A673 (cell line): ENCODE measurements around the gene CLK4. TPM values are rescaled to one million over a fixed set of nuclear protein-coding genes. Genes with fewer than 3 reads are reported as not detected.

Experiments
- BruUV-seq: library from RNA; stranded (reverse); fragments of 400-500 nt; replicated peaks from 2 replicates; lab custom pipeline; 2021; lab: Mats Ljungman, UMichigan
- CTCF ChIA-PET: fragments of 300-600 bp; sonication (Branson Sonifier 250); formaldehyde crosslinking; loops from one replicate; lab custom pipeline; 2022; ENCODE audit warnings: antibody characterized with exemption; lab: Charles Lee
- POLR2A ChIA-PET: fragments of 300-600 bp; sonication (Branson Sonifier 250); formaldehyde crosslinking; loops from one replicate; lab custom pipeline; 2022; ENCODE audit warnings: antibody characterized with exemption; ENCODE audit not compliant: low non-redundant PET; lab: Charles Lee
- DNase-seq: peaks from one replicate; pipeline ENCODE4 v3.0.0-alpha.2; 2015; ENCODE audit warnings: low spot score
- H3K27ac ChIP-seq: fragments of 200-600 bp; sonication (generic); 2 replicates; pipeline ENCODE4 v1.5.1; 2016; ENCODE audit warnings: mixed run types, low read depth, mild to moderate bottlenecking, mixed read lengths, antibody characterized with exemption, low read length; ENCODE audit not compliant: poor library complexity, severe bottlenecking
- H3K27me3 ChIP-seq: fragments of 200-600 bp; sonication (generic); replicated peaks from 2 replicates; pipeline ENCODE4 v1.6.1; 2017; ENCODE audit warnings: mixed run types, low read depth, mild to moderate bottlenecking, mixed read lengths, antibody characterized with exemption, low read length; ENCODE audit not compliant: insufficient read depth, poor library complexity
- H3K36me3 ChIP-seq: fragments of 200-600 bp; sonication (generic); 2 replicates; pipeline ENCODE4 v1.6.1; 2016; ENCODE audit warnings: mixed run types, mild to moderate bottlenecking, mixed read lengths, antibody characterized with exemption, low read length; ENCODE audit not compliant: insufficient read depth, poor library complexity, severe bottlenecking
- H3K4me1 ChIP-seq: fragments of 200-600 bp; sonication (generic); 2 replicates; pipeline ENCODE4 v1.6.1; 2017; ENCODE audit warnings: mixed run types, mild to moderate bottlenecking, mixed read lengths, antibody characterized with exemption, low read length; ENCODE audit not compliant: insufficient read depth, poor library complexity, severe bottlenecking
- H3K4me3 ChIP-seq: fragments of 200-600 bp; sonication (generic); 2 replicates; pipeline ENCODE4 v1.5.1; 2016; ENCODE audit warnings: low read depth, mixed run types, mild to moderate bottlenecking, mixed read lengths, low read length; ENCODE audit not compliant: poor library complexity, severe bottlenecking
- H3K9me3 ChIP-seq: fragments of 200-600 bp; sonication (generic); 2 replicates; pipeline ENCODE4 v1.6.1; 2016; ENCODE audit warnings: mixed run types, low read depth, mild to moderate bottlenecking, mixed read lengths, antibody characterized with exemption, low read length; ENCODE audit not compliant: poor library complexity, severe bottlenecking
- CTCF ChIP-seq: fragments of 300-800, 200-600 bp; sonication (generic); conservative IDR thresholded peaks from 2 replicates; pipeline ENCODE4 v1.5.1; 2017; ENCODE audit warnings: low read depth, mild to moderate bottlenecking, antibody characterized with exemption, low read length, moderate library complexity, mixed read lengths
- EZH2 ChIP-seq: fragments of 200-600 bp; sonication (generic); IDR thresholded peaks from 2 replicates; pipeline ENCODE4 v1.6.1; 2017; ENCODE audit warnings: borderline replicate concordance, low read depth, mild to moderate bottlenecking, mixed read lengths, antibody characterized with exemption, low read length; ENCODE audit not compliant: poor library complexity, severe bottlenecking
- intact Hi-C: fragments of 100-400 bp; cut with micrococcal nuclease; formaldehyde crosslinking; loops from one replicate; pipeline ENCODE4 v1.10.0; 2022; ENCODE audit not compliant: unreplicated experiment
- total RNA-seq: library from RNA; stranded (reverse); gene quantifications from 2 replicates; pipeline ENCODE4 v1.2.3, GENCODE V29; 2021

Gene CLK4
- total RNA-seq, 1 experiment from 2014 or later = 24.2 TPM

- H3K4me3 ChIP-seq = no peak overlapping the region
- intact Hi-C loops = no loop called here
- BruUV-seq = no TSS peak
- H3K36me3 ChIP-seq = no peaks in the 10 kb centered on the region
- H3K27me3 ChIP-seq = no peaks in the 10 kb centered on the region
- ChIA-PET CTCF (no interaction called here), POLR2A (no interaction called here)
- DNase-seq = no peak
- no peak overlapping the region for H3K27ac ChIP-seq
- H3K4me1 ChIP-seq = no peaks in the 10 kb centered on the region
- no peaks in the 10 kb centered on the region for H3K9me3 ChIP-seq
- TF ChIP-seq EZH2 (no peak), CTCF (no peak)
Measured at GRCh38 chr5:178649580-178649979, 22.7 kb upstream of the CLK4 start.

GRCh38 chr5:178644826-178645545 lies 18.1 kb upstream of the CLK4 start:
- no peaks in the 10 kb centered on the region for H3K36me3 ChIP-seq
- H3K27me3 ChIP-seq = no peaks in the 10 kb centered on the region
- intact Hi-C loops = no loop called here
- H3K9me3 ChIP-seq = no peaks in the 10 kb centered on the region
- POLR2A ChIA-PET = no interaction called here
- DNase-seq = peak; percentile 55
- CTCF ChIA-PET = no interaction called here
- H3K27ac ChIP-seq = no peak overlapping the region
- TF ChIP-seq EZH2 (no peak), CTCF (no peak)
- no peak overlapping the region for H3K4me3 ChIP-seq
- no TSS peak for BruUV-seq
- H3K4me1 ChIP-seq = peaks cover 17% of the 10 kb centered on the region

- Histone ChIP-seq H3K9me3 (no peaks in the 10 kb centered on the region), H3K36me3 (no peaks in the 10 kb centered on the region), H3K4me1 (peaks cover 17% of the 10 kb centered on the region), H3K4me3 (no peak overlapping the region), H3K27ac (peak overlapping the region; percentile 83), H3K27me3 (no peaks in the 10 kb centered on the region)
- no TSS peak for BruUV-seq
- ChIA-PET CTCF (no interaction called here), POLR2A (no interaction called here)
- TF ChIP-seq CTCF = no peak
- intact Hi-C loops = no loop called here
- DNase-seq = peak; percentile 97
Measured at GRCh38 chr5:178642351-178642909, 15.6 kb upstream of the CLK4 start.
